HCEC 1CT (cell line): ENCODE results near the gene EXOSC7.
"Not testable (repeated sequence)": the region's sequence is repeated elsewhere in the genome, so short reads cannot be mapped to it uniquely, and the experiment has no call there.

Experiments used
- DNase-seq: peaks from one replicate; pipeline ENCODE4 v3.0.0-alpha.2; 2017

EXOSC7 gene

GRCh38 chr3:44962621-44963393 is 13.2 kb upstream of the EXOSC7 start:
- no peak for DNase-seq

- no peak for DNase-seq
Measured at GRCh38 chr3:44963571-44964325, 12.3 kb upstream of the EXOSC7 start.

GRCh38 chr3:44965165-44965564 is 10.9 kb upstream of the EXOSC7 start:
- DNase-seq, result no peak

- no peak for DNase-seq
Measured at GRCh38 chr3:44966795-44967278, 9.2 kb upstream of the EXOSC7 start.

- no peak for DNase-seq
Measured at GRCh38 chr3:44968447-44968858, 7.6 kb upstream of the EXOSC7 start.

GRCh38 chr3:44969154-44969827 is 6.8 kb upstream of the EXOSC7 start:
- DNase-seq, result no peak

- DNase-seq, result no peak
Measured at GRCh38 chr3:44969828-44970179, 6.2 kb upstream of the EXOSC7 start.

- DNase-seq, result no peak
Measured at GRCh38 chr3:44970926-44971490, 5.0 kb upstream of the EXOSC7 start.

- DNase-seq, result no peak
Measured at GRCh38 chr3:44974416-44974815, 1.6 kb upstream of the EXOSC7 start.

- DNase-seq, result no peak
Measured at GRCh38 chr3:44981220-44981619, 5.2 kb downstream of the EXOSC7 start.

- DNase-seq, result no peak
Measured at GRCh38 chr3:44981751-44982150, 5.7 kb downstream of the EXOSC7 start.

GRCh38 chr3:44982817-44983216 is 6.8 kb downstream of the EXOSC7 start:
- no peak for DNase-seq

GRCh38 chr3:44983484-44983941 is 7.5 kb downstream of the EXOSC7 start:
- DNase-seq, result no peak

GRCh38 chr3:44984335-44984734 is 8.3 kb downstream of the EXOSC7 start:
- no peak for DNase-seq

GRCh38 chr3:44986330-44986729 is 10.3 kb downstream of the EXOSC7 start:
- DNase-seq, result not testable (repeated sequence)

- DNase-seq, result no peak
Measured at GRCh38 chr3:44987332-44987731, 11.3 kb downstream of the EXOSC7 start.

GRCh38 chr3:44988073-44988472 is 12.0 kb downstream of the EXOSC7 start:
- DNase-seq, result no peak

- no peak for DNase-seq
Measured at GRCh38 chr3:44989141-44989540, 13.1 kb downstream of the EXOSC7 start.

GRCh38 chr3:44989636-44990373 is 13.8 kb downstream of the EXOSC7 start:
- DNase-seq, result no peak

- no peak for DNase-seq
Measured at GRCh38 chr3:44991326-44991725, 15.3 kb downstream of the EXOSC7 start.

GRCh38 chr3:44992555-44993470 is 16.8 kb downstream of the EXOSC7 start:
- DNase-seq, result peak; percentile 21
